Activated CD8-positive, alpha-beta memory T cell treated with anti-CD3 and anti-CD28 coated beads, Interleukin-2, amount 50 U/mL, for 24 hours (primary cell): ENCODE data around the gene IGFBP7.

ENCODE experiments used
- DNase-seq: peaks from one replicate; pipeline ENCODE4 v3.0.0-alpha.2; 2020; ENCODE audit errors: extremely low read depth

Gene IGFBP7

GRCh38 chr4:57041020-57041419 is 69.2 kb downstream of the IGFBP7 start:
- no peak for DNase-seq

- DNase-seq: no peak
Observed at GRCh38 chr4:57040510-57040909, 69.7 kb downstream of the IGFBP7 start.

GRCh38 chr4:57039345-57039744 is 70.8 kb downstream of the IGFBP7 start:
- no peak for DNase-seq

GRCh38 chr4:57037982-57038604 is 72.1 kb downstream of the IGFBP7 start:
- DNase-seq: no peak

DNA sequence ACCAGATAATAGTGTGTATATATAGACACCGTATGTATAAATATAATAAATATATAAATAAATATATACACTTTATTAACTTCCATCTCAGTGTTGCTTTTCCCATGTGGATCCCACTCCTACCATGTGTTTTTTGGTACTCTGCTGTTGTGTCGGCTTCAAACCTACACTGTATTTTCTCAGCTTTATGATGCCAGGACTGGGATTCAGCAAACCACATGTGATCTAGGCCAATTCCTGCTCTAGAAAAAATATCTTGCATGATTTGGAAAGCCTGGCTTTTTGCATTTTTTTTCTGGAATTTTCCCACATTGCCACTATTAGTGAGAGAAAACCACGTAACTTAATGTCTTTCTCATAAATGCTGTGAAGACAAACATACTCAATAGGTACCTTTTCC is 75.7 kb downstream of the IGFBP7 start:
- DNase-seq: no peak

- no peak for DNase-seq
Observed at GRCh38 chr4:57023104-57023503, 87.1 kb downstream of the IGFBP7 start.

GRCh38 chr4:57020467-57021101 is 89.6 kb downstream of the IGFBP7 start:
- DNase-seq: no peak

- DNase-seq: no peak
Observed at GRCh38 chr4:57018980-57019379, 91.2 kb downstream of the IGFBP7 start.

DNA sequence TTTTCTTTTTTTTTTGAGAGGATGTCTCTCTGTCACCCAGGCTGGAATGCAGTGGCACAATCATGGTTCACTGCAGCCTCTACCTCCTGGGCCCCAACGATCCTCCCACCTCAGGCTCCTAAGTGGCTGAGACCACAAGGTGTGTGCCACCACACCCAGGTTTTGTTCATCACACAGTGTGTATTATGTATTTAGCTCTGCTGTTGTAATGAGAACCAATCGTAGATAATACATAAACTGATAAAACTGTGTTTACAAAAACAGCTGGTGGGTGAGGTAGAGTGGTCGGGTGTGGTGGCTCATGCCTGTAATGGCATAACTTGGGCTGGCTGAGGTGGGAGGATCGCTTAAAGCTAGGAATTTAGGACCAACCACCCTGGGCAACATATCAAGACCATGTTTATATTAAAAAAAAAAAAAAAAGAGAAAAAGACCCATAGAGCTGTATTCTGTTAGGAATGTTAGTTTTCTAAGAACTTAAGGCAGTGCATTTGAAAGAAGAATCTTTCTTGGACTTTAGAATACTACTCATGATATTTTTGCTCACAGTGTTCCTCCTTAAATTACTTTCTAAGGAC is 96.6 kb downstream of the IGFBP7 start:
- no peak for DNase-seq

GRCh38 chr4:56999751-57000150 is 110.4 kb downstream of the IGFBP7 start:
- DNase-seq: no peak

GRCh38 chr4:56995525-56995924 is 114.7 kb downstream of the IGFBP7 start:
- no peak for DNase-seq

GRCh38 chr4:56990109-56990905 is 119.9 kb downstream of the IGFBP7 start:
- DNase-seq: no peak

GRCh38 chr4:56986952-56987351 is 123.2 kb downstream of the IGFBP7 start:
- no peak for DNase-seq

DNA sequence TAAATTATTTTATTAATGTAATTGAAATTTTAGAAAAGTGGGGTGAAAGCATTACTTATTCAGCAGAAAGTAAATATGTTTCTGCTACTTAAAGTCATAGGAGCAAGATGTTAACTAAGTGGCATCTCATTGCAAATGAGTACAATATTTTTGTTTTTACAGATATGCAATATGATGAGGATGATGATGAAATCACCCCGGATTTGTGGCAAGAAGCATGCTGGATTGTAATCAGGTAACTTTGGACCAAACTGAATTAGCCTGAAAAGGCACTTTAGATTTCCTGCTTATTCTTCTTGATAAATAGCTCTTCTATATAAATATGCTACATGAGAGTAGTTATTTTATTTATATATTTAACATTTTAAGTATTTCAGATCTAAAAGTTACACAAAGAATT is 124.0 kb downstream of the IGFBP7 start:
- DNase-seq: no peak

GRCh38 chr4:56981795-56982201 is 128.4 kb downstream of the IGFBP7 start:
- DNase-seq: no peak
